Testis (tissue), 3 donors: Measurements from ENCODE around the gene POP5. TPM values are rescaled to one million over a fixed set of nuclear protein-coding genes. Genes with fewer than 3 reads are reported as not detected.

Source experiments
- DNase-seq: peaks from one replicate; pipeline ENCODE4 v3.0.0-alpha.2; 2019
- H3K27ac ChIP-seq, 2 donors: fragments of 200-600 bp; sonication (generic); one replicate each; pipeline ENCODE4 v1.5.1; 2019
- H3K27me3 ChIP-seq: fragments of 200-600 bp; sonication (generic); one replicate; pipeline ENCODE4 v1.5.1; 2019
- H3K36me3 ChIP-seq: fragments of 200-600 bp; sonication (generic); one replicate; pipeline ENCODE4 v1.5.1; 2017; ENCODE audit warnings: low read depth; ENCODE audit errors: missing control alignments
- H3K4me1 ChIP-seq: fragments of 200-600 bp; sonication (generic); one replicate; pipeline ENCODE4 v1.5.1; 2019
- H3K4me3 ChIP-seq, 2 donors: fragments of 200-600 bp; sonication (generic); one replicate each; pipeline ENCODE4 v1.5.1; 2017 to 2019
- H3K9me3 ChIP-seq: fragments of 200-600 bp; sonication (generic); one replicate; pipeline ENCODE4 v1.5.1; 2017
- POLR2A ChIP-seq: fragments of 450-650 bp; IDR thresholded peaks from one replicate; pipeline ENCODE4 v1.6.1; 2017; ENCODE audit warnings: antibody characterized with exemption, mild to moderate bottlenecking, moderate library complexity
- WGBS, 2 donors: methylation state at CpG; one replicate each; pipeline ENCODE4 v1.1.5; 2018; 5-methylcytosine and 5-hydroxymethylcytosine counted together
- intact Hi-C: fragments of 100-400 bp; cut with DNase I; formaldehyde crosslinking; loops from one replicate; pipeline ENCODE4 v1.15.1; 2023; ENCODE audit warnings: low total_unique reads
- polyA plus RNA-seq: library from polyadenylated mRNA; stranded (reverse); fragments of 350-450 nt; fragmentation: Illumina TruSeq; extraction: RNeasy Lipid Tissue Mini Kit (QIAGEN cat#74804); gene quantifications from one replicate; pipeline ENCODE4 v1.2.3, GENCODE V29; 2014; ENCODE audit warnings: low read depth, low replicate concordance; ENCODE audit not compliant: insufficient read depth
- total RNA-seq, 2 donors: library from RNA; depleted of rRNA; stranded (reverse); fragments of >200 nt; gene quantifications; one replicate each; pipeline ENCODE4 v1.2.3, GENCODE V29; 2016
- TF ChIP-seq, protein P1 (sequence below), 3 experiments: fragments of 450-650 bp in 2 of 3; fragments of 200-600 bp in 1 of 3; sonication (generic) in 1 of 3; IDR thresholded peaks; one replicate each; pipeline ENCODE4 v1.5.1; 2016 to 2019; ENCODE audit warnings: antibody characterized with exemption in 3 of 3, mild to moderate bottlenecking in 2 of 3, moderate library complexity in 1 of 3

POP5 gene
- total and polyA plus RNA-seq, 3 donors from 2014 or later, result 28.1 to 37.8 (median 36.7) TPM

DNA sequence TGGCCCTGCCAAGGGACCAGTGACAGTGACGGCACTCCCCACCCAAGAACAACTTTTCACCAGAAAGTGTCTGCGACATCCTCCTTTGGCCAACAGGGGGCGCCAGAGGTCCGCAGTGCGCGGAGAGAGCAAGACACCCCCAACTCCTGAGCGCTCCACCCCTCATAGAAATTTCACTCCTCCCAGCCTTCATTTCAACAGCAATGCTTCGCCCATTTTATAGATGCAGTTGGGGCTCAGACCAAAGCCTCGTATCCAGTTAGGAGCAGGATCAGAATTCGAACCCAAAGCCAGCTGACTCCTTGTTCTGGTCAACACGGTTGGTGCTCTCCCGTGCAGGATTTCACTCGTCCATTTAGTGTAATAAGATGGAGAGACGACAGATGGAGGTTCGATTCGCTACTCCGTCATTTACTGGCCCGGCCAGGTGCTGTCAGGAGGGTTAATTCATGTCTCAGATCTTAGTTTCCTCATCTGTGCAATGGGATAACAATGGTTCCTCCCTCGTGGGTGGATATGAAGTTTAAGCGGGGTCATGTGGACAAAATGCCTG is 2.4 kb upstream of the POP5 start:
- TF ChIP-seq POLR2A, result no peak
- TF ChIP-seq, protein P1, sequence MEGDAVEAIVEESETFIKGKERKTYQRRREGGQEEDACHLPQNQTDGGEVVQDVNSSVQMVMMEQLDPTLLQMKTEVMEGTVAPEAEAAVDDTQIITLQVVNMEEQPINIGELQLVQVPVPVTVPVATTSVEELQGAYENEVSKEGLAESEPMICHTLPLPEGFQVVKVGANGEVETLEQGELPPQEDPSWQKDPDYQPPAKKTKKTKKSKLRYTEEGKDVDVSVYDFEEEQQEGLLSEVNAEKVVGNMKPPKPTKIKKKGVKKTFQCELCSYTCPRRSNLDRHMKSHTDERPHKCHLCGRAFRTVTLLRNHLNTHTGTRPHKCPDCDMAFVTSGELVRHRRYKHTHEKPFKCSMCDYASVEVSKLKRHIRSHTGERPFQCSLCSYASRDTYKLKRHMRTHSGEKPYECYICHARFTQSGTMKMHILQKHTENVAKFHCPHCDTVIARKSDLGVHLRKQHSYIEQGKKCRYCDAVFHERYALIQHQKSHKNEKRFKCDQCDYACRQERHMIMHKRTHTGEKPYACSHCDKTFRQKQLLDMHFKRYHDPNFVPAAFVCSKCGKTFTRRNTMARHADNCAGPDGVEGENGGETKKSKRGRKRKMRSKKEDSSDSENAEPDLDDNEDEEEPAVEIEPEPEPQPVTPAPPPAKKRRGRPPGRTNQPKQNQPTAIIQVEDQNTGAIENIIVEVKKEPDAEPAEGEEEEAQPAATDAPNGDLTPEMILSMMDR (IDR thresholded peaks at IDR 0.05), result peak; percentile 89 to 94 (median 90)
- peak; percentile 80 for DNase-seq
- H3K36me3 ChIP-seq, result no peaks in the 10 kb centered on the region
- H3K27ac ChIP-seq, result no peak overlapping the region
- WGBS, 2 donors, result 8 to 12% methylated on average over 20 of the region's 20 CpGs
- no peaks in the 10 kb centered on the region for H3K27me3 ChIP-seq
- peak overlapping the region in 1 of 2 donors; percentile 47 for H3K4me3 ChIP-seq
- peaks cover 26% of the 10 kb centered on the region for H3K4me1 ChIP-seq
- H3K9me3 ChIP-seq, result no peaks in the 10 kb centered on the region
- intact Hi-C loops, result loop anchor here (5.0 kb wide), 1 partner anchor 64 kb away; no protein-coding TSS in a partner anchor

DNA sequence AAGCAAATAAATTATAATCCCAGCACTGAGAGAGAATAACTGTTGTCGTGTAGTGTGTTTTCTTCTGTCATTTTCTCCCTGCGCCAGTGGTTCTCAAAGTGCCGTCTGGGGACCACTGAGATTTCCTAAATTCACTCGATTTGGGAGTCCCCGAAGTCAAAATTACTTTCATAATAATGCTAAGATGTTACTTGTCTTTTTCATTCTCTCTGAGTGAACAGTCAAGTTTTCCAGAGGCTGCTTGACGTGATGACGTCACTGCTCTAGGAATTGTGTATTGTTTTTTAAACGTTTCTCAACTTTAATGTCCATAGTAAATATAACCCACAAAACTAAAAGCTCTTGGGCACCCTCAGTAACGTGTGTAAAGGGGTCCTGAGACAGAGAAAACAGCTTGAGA is 796 bp upstream of the POP5 start:
- WGBS, 2 donors, result 25 to 32% methylated on average over 9 of the region's 9 CpGs
- TF ChIP-seq, protein P1 (IDR thresholded peaks at IDR 0.05), result no peak
- no peak for TF ChIP-seq POLR2A
- Histone ChIP-seq H3K9me3 (no peaks in the 10 kb centered on the region), H3K4me3 (peak overlapping the region; percentile 79 to 92), H3K27ac (no peak overlapping the region), H3K36me3 (no peaks in the 10 kb centered on the region), H3K4me1 (peaks cover 22% of the 10 kb centered on the region), H3K27me3 (no peaks in the 10 kb centered on the region)
- intact Hi-C loops, result loop anchor here (5.0 kb wide), 1 partner anchor 65 kb away; no protein-coding TSS in a partner anchor
- DNase-seq, result no peak

DNA sequence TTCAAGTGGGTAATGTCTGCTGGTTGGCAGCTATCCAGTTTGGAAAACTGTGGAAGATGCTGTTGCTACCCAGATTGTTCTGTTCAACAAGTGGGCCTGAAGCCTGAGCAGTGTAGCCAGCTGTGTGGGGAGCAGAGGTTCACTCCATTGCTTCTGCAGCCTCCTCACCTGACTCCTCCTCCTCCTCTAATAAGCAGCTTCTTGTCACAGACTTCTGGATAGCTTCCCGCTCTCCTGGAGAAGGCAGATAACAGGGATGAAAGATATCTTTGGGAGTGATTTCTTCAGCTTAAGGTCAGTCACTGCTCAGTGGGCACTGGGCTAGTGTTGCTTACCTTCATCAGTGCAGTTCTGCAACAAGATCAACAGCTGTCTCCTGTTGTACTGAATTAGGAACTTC is 2.0 kb downstream of the POP5 start:
- Histone ChIP-seq H3K9me3 (no peaks in the 10 kb centered on the region), H3K4me3 (no peak overlapping the region), H3K4me1 (peaks cover 21% of the 10 kb centered on the region), H3K36me3 (no peaks in the 10 kb centered on the region), H3K27me3 (no peaks in the 10 kb centered on the region), H3K27ac (no peak overlapping the region)
- WGBS, 2 donors, result 50 to 82% methylated on average over 1 of the region's 1 CpG
- no peak for DNase-seq
- intact Hi-C loops, result no loop called here
- TF ChIP-seq POLR2A, result no peak
- TF ChIP-seq, protein P1 (IDR thresholded peaks at IDR 0.05), result no peak

DNA sequence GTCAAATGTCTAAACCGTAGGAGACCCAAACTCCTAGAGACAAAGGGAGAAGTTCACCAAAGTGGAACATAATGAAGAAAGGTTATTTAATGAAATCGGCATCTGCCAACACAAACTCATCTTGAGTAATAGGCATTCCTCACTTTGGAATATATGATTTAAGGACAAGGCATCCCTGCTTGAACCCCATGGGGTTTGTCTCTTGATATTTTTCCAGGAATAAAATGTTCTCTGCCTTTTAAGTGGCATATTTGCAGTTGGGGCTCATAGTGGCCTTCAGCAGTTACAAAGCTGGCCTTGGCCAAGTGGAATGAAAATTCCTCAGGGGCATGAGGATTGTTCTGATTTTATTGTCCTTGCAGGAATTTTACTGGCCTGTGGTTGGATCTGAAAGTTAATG is 7.1 kb downstream of the POP5 start:
- DNase-seq, result no peak
- Histone ChIP-seq H3K27me3 (no peaks in the 10 kb centered on the region), H3K36me3 (peaks cover 4% of the 10 kb centered on the region), H3K27ac (no peak overlapping the region), H3K4me3 (no peak overlapping the region), H3K9me3 (no peaks in the 10 kb centered on the region), H3K4me1 (peaks cover 19% of the 10 kb centered on the region)
- TF ChIP-seq POLR2A, result no peak
- TF ChIP-seq, protein P1 (IDR thresholded peaks at IDR 0.05), result no peak
- intact Hi-C loops, result no loop called here
- WGBS, 2 donors, result 39 to 64% methylated on average over 2 of the region's 2 CpGs

DNA sequence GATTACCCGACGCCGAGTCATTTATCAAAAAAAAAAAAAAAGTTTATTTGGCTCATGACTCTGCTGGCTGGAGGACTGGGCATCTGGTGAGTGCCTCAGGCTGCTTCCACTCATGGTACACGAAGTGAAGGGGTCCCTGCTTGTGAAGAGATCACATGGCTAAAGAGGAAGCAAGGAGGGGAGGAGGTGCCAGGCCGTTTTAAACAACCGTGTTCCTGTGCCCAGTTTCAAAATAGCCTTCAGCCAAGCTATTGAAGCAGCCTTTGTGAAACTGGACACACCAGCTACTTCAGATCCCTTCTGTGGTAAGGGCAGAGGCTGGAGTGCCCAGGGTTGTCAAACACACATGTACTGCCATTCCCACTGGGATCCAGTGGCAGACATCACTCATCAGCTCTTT is 7.6 kb downstream of the POP5 start:
- TF ChIP-seq, protein P1 (IDR thresholded peaks at IDR 0.05), result no peak
- TF ChIP-seq POLR2A, result no peak
- DNase-seq, result no peak
- intact Hi-C loops, result no loop called here
- H3K36me3 ChIP-seq, result peaks cover 4% of the 10 kb centered on the region
- H3K4me1 ChIP-seq, result peaks cover 19% of the 10 kb centered on the region
- WGBS, 2 donors, result 72 to 74% methylated on average over 6 of the region's 6 CpGs
- H3K4me3 ChIP-seq, result no peak overlapping the region
- no peaks in the 10 kb centered on the region for H3K27me3 ChIP-seq
- H3K9me3 ChIP-seq, result no peaks in the 10 kb centered on the region
- no peak overlapping the region for H3K27ac ChIP-seq
